Activated CD4-positive, CD25-positive, alpha-beta regulatory T cell (primary cell): ENCODE results near the gene PARD6B.
"Not testable (repeated sequence)": the region's sequence is repeated elsewhere in the genome, so short reads cannot be mapped to it uniquely, and the experiment has no call there.

Experiments
- DNase-seq, 4 experiments: peaks; one replicate each; lab custom pipeline; 2025; lab: John Stamatoyannopoulos, UW

PARD6B gene

DNA sequence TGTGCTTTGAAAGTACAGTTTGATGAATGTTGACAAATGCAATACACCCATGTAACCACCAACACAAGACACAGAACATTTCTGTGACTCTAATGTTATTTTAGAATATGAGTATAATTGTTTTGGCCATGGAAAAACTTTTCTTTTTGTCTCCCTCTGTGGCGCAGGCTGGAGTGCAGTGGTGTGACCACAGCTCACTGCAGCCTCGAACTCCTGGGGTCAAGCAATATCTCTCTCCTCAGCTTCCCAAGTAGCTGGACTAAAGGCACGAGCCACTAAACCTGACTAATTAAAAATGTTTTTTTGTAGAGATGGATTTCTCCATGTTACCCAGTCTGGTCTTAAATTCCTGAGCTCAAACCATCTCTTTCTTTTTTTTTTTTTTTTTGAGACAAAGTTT, 43.1 kb downstream of the PARD6B start:
- DNase-seq: no peak

DNA sequence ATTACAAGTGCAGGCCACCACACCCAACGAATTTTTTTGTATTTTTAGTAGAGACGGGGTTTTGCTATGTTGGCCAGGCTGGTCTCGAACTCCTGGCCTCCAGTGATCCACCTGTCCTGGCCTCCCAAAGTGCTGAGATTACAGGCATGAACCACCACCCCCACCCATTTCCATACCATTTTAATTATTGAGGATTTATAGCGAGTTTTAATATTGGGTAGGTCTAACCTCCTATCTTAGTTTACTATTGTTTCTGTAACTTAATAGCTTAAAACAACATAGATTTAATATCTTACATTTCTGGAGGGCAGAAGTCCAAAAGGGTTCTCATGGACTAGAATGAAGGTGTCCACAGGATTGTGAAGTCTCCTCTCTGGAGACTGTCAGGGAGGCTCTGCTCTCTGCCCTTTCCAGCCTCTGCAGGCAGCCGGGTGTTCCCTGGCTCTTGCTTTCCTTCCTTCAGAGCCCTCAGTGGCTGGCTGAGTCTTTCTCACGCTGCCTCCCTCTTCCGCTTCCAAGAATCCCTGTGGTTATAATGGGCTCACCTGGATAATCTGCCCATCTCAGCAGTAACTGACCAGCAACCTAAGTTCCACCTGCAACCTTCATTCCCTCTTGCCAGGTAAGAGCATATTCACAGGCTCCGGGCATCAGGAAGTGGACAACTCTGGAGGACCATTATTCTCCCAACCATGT, 44.9 kb downstream of the PARD6B start:
- DNase-seq: no peak

DNA sequence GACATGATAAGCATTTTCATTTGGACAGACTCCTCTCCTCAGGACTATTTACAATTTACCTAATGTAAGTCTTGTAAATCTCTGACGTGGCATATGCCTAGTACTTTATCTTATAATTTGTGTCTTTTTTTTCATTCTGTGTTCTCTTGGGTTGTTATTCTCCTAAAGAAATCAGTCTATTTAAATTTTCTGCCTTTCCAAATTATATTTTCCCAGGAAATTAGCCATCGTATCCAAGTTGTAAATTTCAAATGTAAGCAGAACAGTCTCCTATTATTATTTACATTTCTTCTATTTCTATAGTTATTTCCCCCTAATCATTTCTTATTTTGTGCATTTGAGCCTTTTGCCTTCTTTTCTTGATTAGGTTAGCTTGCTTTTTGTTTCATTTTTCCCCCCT, 46.0 kb downstream of the PARD6B start:
- no peak for DNase-seq

DNA sequence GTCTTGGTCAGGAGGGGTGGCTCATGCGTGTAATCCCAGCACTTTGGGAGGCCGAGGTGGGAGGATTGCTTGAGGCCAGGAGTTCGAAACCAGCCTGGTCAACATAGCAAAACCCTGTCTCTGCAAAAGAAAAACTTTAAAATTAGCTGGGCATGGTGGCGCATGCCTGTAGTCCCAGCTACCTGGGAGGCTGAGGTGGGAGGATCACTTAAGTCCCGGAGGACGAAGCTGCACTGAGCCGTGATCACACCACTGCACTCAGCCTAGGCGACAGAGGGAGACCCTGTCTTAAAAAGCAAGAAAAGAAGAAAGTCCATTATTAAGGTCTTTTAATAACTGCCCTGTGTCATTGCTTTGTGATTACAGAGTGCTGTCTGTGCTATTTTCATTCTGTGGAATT, 47.6 kb downstream of the PARD6B start:
- DNase-seq: not testable (repeated sequence)

DNA sequence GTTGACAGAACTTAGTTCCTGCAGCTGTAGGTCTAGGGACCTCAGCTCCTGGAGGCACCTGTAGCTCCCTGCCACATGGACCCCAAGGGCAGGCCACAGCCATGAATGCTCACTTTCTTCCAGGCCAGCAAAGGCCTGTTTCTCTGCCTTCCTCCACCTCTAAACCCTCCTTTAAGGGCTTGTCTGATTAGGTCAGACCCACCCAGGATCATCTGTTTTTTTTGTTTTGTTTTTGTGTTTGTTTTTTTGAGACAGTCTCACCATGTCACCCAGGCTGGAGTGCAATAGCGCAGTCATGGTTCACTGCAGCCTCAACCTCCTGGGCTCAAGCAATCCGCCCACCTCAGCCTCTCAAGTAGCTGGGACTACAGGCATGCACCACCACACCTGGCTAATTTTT, 52.0 kb downstream of the PARD6B start:
- DNase-seq: no peak

DNA sequence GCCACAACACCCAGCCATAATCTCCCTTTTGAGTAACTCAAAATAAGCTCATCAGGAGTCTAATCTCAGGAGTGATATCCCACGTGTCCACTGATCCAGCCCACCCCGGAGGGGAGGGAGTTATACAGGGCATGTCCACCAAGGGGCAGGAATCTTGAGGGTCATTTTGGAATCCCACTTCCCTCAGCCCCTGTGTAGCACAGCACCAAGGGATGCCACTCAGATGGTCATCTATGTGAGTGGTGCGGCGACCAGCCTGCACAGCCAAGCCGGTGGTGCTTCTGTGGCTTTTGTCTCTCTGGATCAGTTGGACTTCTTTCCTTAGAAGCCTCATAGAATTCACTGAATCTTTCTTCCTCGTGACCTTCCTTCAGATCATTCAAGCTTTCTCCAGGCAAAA, 52.5 kb downstream of the PARD6B start:
- no peak for DNase-seq

DNA sequence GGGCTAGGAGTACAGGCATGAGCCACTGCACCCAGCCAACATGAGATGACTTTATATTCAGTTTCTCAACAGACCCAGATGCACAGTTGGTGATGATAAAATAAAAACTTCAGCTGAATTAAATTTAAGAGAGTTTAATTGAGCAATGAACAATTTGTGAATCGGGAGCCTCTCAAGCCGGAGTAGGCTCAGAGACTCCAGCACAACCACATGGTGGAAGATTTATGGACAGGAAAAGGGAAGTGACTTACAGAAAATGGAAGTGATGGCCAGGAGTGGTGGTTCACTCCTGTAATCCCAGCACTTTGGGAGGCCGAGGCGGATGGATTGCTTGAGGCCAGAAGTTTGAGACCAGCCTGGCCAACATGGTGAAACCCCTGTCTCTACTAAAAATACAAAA, 53.1 kb downstream of the PARD6B start:
- DNase-seq: no peak

DNA sequence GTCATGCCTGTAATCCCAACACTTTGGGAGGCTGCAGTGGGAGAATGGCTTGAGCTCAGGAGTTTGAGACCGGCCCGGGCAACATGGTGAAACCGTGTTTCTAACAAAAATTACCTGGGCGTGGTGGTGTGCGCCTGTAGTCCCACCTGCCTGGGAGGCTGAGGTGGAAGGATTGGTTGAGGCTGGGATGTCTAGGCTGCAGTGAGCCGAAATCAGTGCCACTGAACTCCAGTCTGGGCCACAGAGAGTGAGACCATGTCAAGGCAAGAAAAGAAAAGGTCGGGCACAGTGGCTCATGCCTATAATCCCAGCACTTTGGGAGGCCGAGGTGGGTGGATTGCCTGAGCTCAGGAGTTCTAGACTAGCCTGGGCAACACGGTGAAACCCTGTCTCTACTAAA, 55.3 kb downstream of the PARD6B start:
- DNase-seq: no peak

DNA sequence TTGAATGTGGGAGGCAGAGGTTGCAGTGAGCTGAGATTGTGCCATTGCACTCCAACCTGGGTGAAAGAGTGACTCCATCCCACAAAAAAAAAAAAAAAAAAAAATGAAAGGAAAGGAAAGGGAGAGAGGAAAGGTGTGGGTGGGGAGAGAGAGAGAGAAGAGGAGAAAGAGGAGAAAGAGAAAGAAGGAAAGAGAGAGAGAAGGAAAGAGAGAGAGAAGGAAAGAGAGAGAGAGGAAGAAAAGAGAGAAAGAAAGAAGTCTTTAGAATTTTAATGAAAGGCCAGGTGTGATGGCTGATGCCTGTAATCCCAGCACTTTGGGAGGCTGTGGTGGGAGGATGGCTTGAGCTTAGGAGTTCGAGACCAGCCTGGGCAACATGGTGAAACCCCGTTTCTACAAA, 55.8 kb downstream of the PARD6B start:
- no peak for DNase-seq

DNA sequence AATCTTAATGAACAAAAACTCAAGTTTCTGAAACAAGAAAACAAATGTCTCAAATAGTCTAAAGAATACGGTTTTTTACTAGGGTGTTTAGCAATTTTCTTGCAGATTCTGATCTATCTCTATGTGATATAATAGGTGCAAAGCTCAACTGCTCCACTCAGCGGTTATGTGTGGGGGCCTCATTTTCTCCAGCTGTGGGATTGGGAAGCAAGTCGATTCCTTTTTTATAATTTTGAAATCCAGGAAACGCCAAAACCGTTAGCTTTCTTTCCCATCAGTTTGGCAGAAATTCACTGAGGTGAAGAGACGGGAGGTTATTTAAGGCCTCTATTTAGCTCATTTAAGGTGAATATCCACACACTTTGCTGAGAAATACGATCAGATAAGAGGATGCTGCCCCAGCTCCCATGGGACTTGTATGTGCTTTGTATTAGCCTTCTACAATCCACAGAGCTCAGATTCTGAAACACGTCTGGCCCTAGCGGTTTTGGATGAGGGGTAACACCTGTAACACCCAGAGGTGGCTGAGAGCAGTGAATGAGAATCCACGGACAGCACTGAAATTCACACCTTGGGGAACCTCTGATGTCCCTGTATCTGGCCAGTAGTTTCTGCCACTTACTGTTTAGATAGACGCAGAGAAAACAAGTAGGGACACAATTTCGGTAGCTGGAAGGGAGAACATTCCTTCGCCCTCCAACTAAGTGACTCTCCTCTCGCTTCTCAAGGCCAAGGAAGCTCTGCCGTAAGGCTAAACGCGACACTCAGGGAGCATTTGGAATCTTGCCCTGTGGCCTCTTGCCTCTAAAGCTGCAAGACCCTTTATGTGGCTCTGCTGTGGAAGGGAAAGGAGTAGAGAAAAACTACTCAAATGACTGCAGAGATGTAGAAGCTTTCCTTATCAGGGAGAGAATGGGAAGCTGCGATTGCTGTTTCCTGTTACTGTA, 56.9 kb downstream of the PARD6B start:
- DNase-seq: no peak

DNA sequence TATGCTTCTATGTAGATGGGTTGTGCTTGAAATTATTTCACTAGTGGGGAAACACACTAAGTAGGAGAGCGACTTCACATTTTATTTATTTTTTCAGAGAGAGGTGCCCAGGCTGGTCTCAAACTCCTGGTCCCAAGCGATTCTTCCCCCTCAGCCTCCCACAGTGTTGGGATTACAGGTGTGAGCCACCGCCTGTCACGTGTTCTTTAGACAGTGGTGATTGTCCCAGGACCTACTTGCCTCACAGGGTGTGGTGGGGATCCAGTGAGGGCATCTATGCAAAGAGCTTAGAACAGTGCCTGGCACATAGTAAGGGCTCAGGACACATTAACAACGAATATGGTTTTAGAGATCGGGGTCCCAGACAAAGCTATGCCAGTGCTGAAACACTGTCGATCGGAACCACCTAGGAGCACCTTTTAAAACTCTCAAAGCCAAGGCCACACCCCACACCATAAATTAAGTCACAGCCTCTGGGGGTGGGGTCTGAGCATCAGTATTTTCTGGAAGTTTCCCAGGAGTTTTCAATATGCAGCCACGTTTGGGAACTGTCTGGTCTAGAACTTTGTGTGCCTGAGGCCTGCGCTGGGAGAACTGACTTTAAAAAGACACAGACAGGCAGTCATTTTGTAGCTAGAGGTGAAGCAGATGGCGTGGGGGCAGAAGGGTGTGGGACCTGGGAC, 58.7 kb downstream of the PARD6B start:
- DNase-seq: no peak

DNA sequence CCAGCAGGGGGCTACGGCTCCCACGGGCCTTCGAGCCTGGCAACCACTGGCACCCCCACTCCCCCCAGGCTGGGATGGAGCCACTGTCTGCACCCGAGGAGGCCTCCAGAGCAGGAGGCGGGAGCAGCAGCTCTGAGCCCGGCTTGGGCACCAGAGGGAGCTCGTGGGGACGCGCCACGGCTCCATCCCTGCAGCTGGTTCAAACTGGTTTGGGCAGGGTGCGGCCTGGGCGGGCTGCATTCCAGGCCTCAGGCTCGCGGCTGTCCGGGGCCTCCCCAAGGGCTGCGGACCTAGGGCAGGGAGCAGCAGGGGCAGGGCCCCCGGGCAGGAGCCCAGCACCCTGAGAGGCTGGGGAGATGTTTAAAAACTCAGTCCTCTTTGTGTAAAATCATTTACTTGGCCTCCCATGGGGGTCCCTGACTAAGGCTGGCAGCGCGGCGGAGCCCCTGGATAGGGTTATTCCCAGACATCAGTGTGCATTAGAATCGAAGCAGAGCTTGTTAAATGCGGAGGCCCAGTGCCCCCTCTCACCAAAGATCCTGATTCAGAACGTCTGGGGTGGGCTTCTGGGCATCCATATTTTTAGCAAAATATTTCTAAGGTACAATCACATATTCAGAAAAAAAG, 59.4 kb downstream of the PARD6B start:
- peak; percentile 49 to 71 (median 65) for DNase-seq

DNA sequence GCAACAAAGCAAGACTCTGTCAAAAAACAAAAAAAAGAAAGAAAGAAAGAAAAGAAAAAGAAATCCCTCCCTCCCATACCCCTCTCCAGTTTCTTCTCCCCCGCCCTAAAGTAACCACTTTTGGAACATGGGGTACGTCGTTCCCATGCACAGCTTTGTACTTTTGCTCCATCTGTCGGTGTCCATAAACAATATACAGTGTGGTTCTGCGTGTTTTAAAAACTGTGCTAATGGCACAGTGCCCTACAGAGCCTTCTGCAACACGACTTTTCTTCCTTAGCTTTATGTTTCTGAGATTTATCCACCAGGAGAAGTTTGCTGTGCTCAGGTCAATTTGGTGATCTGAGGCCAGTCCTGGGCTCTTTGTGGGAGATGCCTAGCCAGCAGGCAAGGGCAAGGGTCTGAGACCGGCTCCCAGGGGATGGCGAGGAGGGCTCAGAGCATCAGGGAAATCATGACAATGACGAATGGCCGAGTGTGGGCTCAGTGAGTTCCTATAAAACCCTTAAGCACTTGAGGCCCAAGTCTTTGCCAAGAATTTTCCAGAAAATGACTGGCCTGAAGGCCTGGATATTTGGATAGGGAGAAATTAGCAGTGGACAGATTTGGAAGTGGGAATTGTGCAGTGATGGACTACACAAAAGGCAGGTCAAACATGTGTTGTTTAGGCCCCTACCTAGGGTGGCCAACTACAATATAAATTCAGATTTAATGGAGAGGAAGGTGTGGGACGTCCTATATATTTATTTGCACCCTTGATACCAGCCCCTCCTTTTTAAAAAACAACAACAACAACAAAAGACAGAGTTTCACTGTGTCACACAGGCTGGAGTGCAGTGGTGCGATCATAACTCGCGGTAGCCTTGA, 61.6 kb downstream of the PARD6B start:
- no peak for DNase-seq

DNA sequence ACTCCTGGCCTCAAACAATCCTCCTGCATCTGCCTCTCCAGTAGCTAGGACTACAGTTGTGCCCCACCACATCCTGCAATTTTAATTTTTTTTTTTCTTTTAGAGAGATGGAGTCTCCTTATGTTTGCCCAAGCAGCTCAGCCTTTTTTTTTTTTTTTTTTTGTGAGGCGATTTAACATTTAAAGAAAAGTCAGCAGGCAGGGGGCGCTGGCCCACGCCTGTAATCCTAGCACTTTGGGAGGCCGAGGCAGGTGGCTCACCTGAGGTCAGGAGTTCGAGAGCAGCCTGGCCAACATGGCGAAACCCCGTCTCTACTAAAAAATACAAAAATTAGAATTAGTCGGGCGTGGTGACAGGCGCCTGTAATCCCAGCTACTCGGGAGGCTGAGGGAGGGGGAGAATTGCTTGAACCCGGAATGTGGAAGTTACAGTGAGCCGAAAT, 62.2 kb downstream of the PARD6B start:
- peak in 1 of 4 experiments; percentile 16 for DNase-seq

DNA sequence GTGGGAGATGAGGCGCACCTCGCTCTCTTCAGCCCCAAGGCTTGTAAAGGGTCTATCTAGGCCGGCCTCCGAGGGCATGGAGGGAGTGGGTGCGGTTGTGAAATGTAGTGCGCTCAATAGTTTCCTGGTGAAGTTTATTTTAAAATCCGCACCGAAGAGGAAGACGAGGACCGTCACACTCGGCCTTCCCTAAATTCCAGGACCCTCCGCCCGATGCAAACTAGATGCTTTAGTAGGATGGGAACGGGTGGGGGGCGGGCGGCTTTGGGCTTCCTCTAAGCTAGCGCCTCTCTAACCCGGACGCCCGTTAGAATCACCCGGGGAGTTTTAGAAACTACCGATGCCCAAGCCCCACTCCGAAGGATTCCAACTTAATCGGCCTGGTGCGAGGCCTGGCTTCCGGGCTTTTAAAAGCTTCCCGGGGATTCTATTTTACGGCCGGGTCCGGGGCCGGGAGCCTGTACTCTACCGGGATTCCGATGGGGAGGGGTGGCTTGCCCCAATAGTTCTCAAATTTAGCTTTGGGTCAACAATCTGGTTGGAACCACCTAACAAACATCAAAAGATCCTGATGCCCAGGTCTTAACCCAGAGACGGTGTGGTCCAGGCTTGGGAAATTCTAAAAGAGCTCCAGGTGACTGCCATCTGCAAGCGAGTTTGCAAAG, 62.9 kb downstream of the PARD6B start:
- no peak for DNase-seq

DNA sequence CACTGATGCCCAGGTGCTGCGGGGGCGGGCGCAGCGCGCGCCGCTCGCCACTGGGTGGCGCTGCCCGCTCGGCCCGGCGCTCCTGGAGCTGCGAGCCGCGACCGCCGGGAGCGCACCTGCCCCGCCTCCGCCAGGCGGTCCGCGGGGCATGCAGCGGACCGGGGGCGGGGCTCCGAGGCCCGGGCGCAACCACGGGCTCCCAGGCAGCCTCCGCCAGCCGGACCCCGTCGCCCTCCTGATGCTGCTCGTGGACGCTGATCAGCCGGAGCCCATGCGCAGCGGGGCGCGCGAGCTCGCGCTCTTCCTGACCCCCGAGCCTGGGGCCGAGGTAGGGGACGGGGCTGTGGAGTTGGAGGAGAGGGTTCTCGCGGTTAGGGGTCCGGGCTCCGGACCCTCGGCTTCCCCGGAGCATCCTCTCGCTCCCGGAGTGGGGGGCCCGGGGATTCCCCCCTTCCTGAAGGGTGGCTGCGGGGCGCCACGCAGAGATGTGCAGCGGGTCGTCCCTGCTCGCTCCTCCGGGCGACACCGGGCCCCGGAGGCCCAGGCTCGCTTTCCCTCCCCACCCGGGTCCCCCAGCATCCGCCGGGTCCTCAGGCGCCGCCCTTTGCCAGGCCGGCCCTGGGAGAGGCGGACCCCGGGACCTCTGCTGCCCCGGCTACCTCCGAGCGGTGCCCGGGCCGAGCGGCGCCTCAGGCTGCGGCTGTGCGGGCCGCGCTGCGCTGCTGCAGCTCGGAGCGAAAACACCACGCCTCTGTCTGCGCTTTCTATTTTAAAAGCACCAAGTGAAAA, 63.7 kb downstream of the PARD6B start, which contains the start of gene BCAS4:
TSS of gene BCAS4 (plus strand) at position 216 of the 789 bp plus-strand sequence. CDS start at position 239, 23 bp downstream.
- peak; percentile 59 to 77 (median 66) for DNase-seq

DNA sequence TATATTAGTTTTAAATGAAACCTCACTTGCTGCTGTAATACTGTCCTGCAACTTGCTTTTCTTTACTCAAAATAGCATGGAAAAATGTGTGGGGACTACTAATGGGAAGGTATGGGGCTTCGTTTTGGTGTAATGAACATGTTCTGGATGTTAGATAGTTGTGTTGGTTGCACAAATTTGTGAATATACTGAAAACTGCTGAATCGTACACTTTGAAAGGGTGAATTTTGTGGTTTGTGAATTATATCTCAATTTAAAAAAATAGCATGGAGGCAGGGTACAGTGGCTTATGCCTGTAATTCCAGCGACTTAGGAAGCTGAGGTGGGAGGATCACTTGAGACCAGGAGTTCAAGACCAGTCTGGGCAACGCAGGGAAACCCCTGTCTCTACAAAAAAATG, 65.8 kb downstream of the PARD6B start:
- no peak for DNase-seq

DNA sequence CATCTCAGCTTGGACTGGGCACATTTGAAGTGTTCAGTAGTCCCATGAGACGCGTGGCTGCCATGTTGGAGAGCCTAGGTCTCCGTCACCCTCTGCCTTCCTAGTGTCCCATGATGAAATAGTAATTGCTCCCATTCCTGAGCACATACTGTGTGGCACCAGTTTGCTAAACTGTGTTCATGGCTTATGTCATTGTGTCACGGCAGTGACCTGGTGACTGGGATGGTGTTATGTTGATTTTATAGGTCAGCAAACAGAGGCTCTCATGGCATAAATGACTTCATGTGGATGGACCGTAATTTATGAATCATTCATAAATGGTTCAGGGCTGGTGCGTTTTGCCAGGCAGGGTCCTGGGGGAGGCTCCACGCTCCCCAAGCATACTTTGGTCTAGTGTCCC, 67.3 kb downstream of the PARD6B start:
- no peak for DNase-seq

DNA sequence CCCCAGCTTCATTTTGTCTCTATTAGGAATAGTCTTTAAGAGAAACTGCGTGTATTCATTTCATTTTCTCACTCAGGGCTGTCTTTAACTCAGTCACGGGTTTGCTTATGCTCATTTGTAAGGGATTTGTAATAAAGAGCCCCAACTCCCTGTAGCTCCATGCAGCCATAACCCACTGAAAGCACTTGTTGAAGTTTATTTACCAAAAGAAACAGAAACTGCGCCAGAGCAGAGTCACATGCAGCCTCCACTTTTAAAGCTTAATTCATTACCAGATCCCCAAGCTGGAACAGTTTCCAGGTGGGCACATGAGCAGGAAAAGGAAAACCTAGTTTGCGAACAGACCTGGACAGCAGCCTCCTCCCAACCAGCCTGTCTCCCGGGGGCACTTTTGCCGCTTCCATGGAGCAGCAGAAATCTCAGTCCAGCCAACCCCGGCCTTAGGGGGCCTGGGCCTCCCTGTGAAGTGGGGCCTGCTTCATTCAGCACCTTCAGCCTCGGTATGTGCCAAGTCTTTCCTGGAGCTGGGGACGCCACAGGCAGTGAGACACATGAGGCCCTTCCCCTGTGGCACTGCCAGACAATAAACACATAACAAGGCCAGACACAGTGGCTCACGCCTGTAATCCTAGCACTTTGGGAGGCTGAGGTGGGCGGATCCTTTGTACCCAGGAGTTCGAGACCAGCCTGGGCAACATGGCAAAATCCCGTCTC, 68.0 kb downstream of the PARD6B start:
- no peak for DNase-seq
